Stimulated activated CD4-positive, alpha-beta T cell treated with anti-CD3 and anti-CD28 coated beads, Interleukin-15, amount 100 ng/mL, for 48 hours (primary cell): ENCODE results near the gene PARP9.

Experiments used
- DNase-seq, 2 donors: peaks; one replicate each; pipeline ENCODE4 v3.0.0-alpha.2; 2020; ENCODE audit warnings: low read depth in 2 of 2

Gene PARP9

GRCh38 chr3:122564155-122564912, at the start of gene PARP9, which contains the start of gene DTX3L:
TSS of gene PARP9 (minus strand) at chr3:122564300. CDS start at chr3:122559620, 4,680 bp downstream.
TSS of gene DTX3L (plus strand) at chr3:122564338. CDS start at chr3:122564427, 89 bp downstream.
- DNase-seq = peak; percentile 65 to 67

GRCh38 chr3:122612696-122613095, 48.6 kb upstream of the PARP9 start:
- DNase-seq = no peak

GRCh38 chr3:122609798-122610559, 45.9 kb upstream of the PARP9 start:
- DNase-seq = no peak

GRCh38 chr3:122608916-122609315, 44.8 kb upstream of the PARP9 start:
- DNase-seq = no peak

GRCh38 chr3:122606330-122606729, 42.2 kb upstream of the PARP9 start:
- DNase-seq = no peak

- no peak for DNase-seq
These were observed 39.0 kb upstream of the PARP9 start for GRCh38 chr3:122603056-122603455.

GRCh38 chr3:122602011-122602710, 38.1 kb upstream of the PARP9 start:
- no peak for DNase-seq

GRCh38 chr3:122598556-122598955, 34.5 kb upstream of the PARP9 start:
- DNase-seq = no peak

GRCh38 chr3:122598151-122598550, 34.1 kb upstream of the PARP9 start:
- DNase-seq = no peak

GRCh38 chr3:122594025-122594424, 29.9 kb upstream of the PARP9 start:
- DNase-seq = no peak

- no peak for DNase-seq
These were observed 26.5 kb upstream of the PARP9 start for GRCh38 chr3:122590610-122591009.

- no peak for DNase-seq
These were observed 25.2 kb upstream of the PARP9 start for GRCh38 chr3:122589297-122589696.

- no peak for DNase-seq
These were observed 23.5 kb upstream of the PARP9 start for GRCh38 chr3:122587572-122587971.

- no peak for DNase-seq
These were observed 22.8 kb upstream of the PARP9 start for GRCh38 chr3:122586773-122587485.

- DNase-seq = no peak
These were observed 22.0 kb upstream of the PARP9 start for GRCh38 chr3:122586098-122586497.

- DNase-seq = no peak
These were observed 18.3 kb upstream of the PARP9 start for GRCh38 chr3:122582390-122582789.

GRCh38 chr3:122581622-122582021, 17.5 kb upstream of the PARP9 start:
- DNase-seq = no peak

GRCh38 chr3:122580470-122580869, 16.4 kb upstream of the PARP9 start:
- DNase-seq = no peak

GRCh38 chr3:122578069-122578740, 14.1 kb upstream of the PARP9 start:
- no peak for DNase-seq

- peak; percentile 9 to 13 for DNase-seq
These were observed 13.4 kb upstream of the PARP9 start, which contains the start of gene PARP15 for GRCh38 chr3:122577409-122578031. TSS of gene PARP15 (plus strand) at chr3:122577650. CDS start at chr3:122577668, 18 bp downstream.
